ENCODE results near the gene FOSL2.

FOSL2 gene

GRCh38 chr2:28407976-28408690 is 15.5 kb downstream of the FOSL2 start:
- in situ Hi-C loops (cut with MboI; ENCODE audit: low pct_unique_long_range_greater_than_20kb, low sequenced_read_pairs, unreplicated experiment) = loop anchor here (25.0 kb wide), 1 partner anchor 646 kb away; the partner anchor contains the start of gene MRPL33
- no peak for TF ChIP-seq CTCF (IDR thresholded peaks at IDR 0.05; ENCODE audit: extremely low read depth, insufficient read depth, missing control alignments)
- no peak for DNase-seq (ENCODE audit: low spot score)

- in situ Hi-C loops (cut with MboI; ENCODE audit: low pct_unique_long_range_greater_than_20kb, low sequenced_read_pairs, unreplicated experiment) = loop anchor here (25.0 kb wide), 1 partner anchor 647 kb away; the partner anchor contains the start of gene MRPL33
- TF ChIP-seq CTCF (IDR thresholded peaks at IDR 0.05; ENCODE audit: extremely low read depth, insufficient read depth, missing control alignments) = no peak
- peak; percentile 40 for DNase-seq (ENCODE audit: low spot score)
Measured at GRCh38 chr2:28408764-28409599, 16.3 kb downstream of the FOSL2 start.

- in situ Hi-C loops (cut with MboI; ENCODE audit: low pct_unique_long_range_greater_than_20kb, low sequenced_read_pairs, unreplicated experiment) = loop anchor here (25.0 kb wide), 1 partner anchor 649 kb away; the partner anchor contains the start of gene MRPL33
- TF ChIP-seq CTCF (IDR thresholded peaks at IDR 0.05; ENCODE audit: extremely low read depth, insufficient read depth, missing control alignments) = no peak
- no peak for DNase-seq (ENCODE audit: low spot score)
Measured at GRCh38 chr2:28411166-28411755, 18.6 kb downstream of the FOSL2 start.

- in situ Hi-C loops (cut with MboI; ENCODE audit: low pct_unique_long_range_greater_than_20kb, low sequenced_read_pairs, unreplicated experiment) = loop anchor here (25.0 kb wide), 1 partner anchor 650 kb away; the partner anchor contains the start of gene MRPL33
Measured at GRCh38 chr2:28411956-28412609, 19.4 kb downstream of the FOSL2 start.

GRCh38 chr2:28412625-28413151 is 20.0 kb downstream of the FOSL2 start:
- no peak for TF ChIP-seq CTCF (IDR thresholded peaks at IDR 0.05; ENCODE audit: extremely low read depth, insufficient read depth, missing control alignments)
- in situ Hi-C loops (cut with MboI; ENCODE audit: low pct_unique_long_range_greater_than_20kb, low sequenced_read_pairs, unreplicated experiment) = loop anchor here (25.0 kb wide), 1 partner anchor 650 kb away; the partner anchor contains the start of gene MRPL33
- DNase-seq (ENCODE audit: low spot score) = no peak

More at GRCh38 chr2:28411956-28412609, 19.4 kb downstream of the FOSL2 start:
- no peak for TF ChIP-seq CTCF (IDR thresholded peaks at IDR 0.05; ENCODE audit: extremely low read depth, insufficient read depth, missing control alignments)
- no peak for DNase-seq (ENCODE audit: low spot score)

Data from GM13977 (cell line).